ENCODE data around the gene APOL1.
"Not testable (repeated sequence)": the region's sequence is repeated elsewhere in the genome, so short reads cannot be mapped to it uniquely, and the experiment has no call there.

APOL1 gene

GRCh38 chr22:36243986-36244385, 8.9 kb upstream of the APOL1 start:
- no peak for DNase-seq (ENCODE audit: low spot score)
- no peak for FAIRE-seq

DNA sequence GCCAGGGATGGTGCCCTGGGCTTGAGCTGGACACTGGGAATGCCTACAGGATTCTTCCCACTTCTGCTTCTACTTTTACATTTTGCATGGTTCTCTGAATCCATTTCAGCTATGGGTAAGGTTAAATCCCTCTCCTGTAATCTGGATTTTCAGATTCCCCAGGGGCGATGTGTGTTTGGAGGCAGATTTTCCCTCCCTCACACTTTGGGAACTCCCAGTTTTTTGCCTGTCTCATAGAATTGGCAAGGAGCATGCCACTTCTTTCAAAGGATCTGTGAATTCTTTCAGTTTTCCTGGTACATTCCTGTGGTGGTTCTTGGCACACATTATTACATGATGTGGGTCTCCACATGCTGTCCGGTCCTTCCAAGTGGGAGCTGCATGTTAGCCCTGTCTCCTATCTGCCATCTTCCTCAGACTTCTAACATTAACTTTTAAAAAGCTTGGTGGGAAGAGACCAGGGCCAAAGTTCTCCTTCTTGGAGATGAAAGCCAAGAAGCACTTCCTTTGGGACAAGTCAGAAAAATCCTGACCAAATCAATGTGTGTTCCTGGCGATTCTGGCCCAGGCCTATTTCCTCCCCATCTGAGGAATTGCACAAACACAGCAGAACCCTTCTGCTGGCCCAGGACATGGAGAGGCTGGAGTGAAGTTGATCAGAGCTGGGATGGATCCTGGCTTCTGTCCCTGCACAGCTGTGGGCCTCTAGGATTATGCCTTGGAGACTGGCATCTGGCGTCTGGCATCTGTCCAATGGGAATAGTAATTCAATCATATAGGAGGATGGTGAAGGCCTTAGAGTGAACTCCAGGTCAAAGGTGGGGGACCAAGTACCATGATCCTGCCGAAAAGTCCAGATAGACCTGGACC, 8.2 kb upstream of the APOL1 start:
- FAIRE-seq: peak; percentile 76

GRCh38 chr22:36245805-36246356, 7.1 kb upstream of the APOL1 start:
- FAIRE-seq (no peak), DNase-seq (ENCODE audit: low spot score) (no peak)

More for the DNA sequence above, 8.2 kb upstream of the APOL1 start:
- DNase-seq (ENCODE audit: low spot score): no peak

DNA sequence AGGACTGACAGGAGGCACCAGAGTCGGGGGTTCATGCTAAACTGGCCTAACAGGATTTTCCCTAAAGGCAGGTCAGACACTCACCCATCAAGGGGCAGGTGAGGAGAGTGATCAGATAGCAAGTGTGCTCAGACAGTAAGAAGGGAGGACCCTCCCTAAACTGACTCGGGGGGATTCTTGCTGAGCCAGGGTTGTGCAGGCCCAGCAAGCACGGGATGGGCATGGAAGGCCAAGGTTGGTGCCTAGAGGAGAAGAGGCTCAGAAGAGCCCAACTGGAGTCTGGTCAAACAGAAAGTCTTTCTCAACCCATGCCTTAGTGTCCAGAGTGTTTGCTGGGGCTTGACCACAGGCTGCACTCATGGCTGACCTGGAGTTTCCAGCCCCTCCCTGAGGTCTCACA, 6.2 kb upstream of the APOL1 start:
- FAIRE-seq (no peak), DNase-seq (ENCODE audit: low spot score) (no peak)

- DNase-seq (ENCODE audit: low spot score) (no peak), FAIRE-seq (no peak)
These were observed 5.0 kb upstream of the APOL1 start for GRCh38 chr22:36247955-36248354.

GRCh38 chr22:36249160-36249559, 3.8 kb upstream of the APOL1 start:
- DNase-seq (ENCODE audit: low spot score) (no peak), FAIRE-seq (peak; percentile 21)

DNA sequence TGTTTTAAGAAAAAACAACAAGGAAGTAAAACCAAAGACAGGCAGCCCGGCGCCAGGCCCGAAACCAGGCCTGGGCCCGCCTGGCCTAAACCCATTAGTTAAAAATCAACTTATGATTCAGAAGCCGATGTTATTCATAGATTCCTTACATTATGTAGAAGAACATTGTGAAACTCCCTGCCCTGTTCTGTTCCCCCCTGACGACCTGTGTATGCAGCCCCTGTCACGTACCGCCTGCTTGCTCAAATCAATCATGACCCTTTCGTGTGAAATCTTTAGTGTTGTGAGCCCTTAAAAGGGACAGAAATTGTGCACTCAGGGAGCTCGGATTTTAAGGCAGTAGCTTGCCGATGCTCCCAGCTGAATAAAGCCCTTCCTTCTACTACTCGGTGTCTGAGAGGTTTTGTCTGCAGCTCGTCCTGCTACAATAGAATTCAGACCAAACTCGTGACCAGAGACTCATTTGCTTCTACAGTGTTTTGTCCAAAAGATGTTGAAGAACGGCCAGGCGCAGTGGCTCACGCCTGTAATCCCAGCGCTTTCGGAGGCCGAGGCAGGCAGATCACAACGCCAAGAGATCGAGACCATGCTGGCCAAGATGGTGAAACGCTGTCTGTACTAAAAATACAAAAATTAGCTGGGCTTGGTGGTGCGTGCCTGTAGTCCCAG, 2.5 kb upstream of the APOL1 start:
- DNase-seq (ENCODE audit: low spot score): peak; percentile 92
- FAIRE-seq: peak; percentile 97

GRCh38 chr22:36251979-36252608, 839 bp upstream of the APOL1 start:
- FAIRE-seq; DNase-seq (ENCODE audit: low spot score): not testable (repeated sequence)

DNA sequence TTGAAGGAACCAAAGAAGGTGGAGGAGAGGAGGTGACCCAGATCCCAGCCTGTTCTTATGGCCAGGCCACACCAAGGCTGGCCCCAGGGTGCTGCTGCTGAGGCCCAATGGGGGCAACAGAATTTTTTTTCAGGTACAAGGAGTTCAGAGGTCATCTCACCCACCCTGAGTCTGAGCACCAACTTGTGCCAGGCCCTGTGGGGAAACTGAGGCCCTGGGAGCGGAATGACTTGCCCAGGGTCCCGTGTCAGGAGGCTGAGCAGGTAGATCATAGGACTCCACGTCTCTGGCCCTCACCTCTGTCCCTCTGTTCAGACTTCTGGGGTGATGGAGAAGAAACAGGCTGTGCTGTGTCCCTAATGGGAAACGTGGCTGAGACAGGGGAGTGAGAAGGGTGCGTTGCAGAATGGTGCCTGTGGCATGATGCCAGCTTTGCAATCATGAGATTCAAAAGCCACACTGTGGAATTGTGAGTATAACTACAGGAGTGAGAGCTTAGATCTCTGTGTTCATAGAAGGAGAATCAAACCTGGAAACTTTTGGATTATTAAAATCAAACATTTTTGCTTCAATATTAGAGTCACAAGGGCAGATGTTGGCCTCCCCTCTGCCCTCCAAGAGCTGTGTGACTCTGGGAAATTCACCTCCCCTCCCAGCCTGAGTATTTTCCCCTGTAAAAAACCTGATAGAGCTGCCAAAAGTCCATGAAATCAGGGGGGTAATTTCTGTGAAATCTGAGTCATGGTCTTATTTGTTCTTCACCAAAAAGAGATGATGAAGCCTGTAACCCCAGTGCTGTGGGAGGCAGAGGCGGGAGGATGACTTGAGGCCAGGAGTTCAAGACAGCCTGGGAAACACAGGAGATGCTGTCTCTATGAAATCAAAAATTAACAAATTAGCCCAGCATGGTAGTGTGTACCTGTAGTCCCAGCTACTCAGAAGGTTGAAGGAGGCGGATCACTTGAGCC, 874 bp downstream of the APOL1 start:
- DNase-seq (ENCODE audit: low spot score) (no peak), FAIRE-seq (peak; percentile 5)

DNA sequence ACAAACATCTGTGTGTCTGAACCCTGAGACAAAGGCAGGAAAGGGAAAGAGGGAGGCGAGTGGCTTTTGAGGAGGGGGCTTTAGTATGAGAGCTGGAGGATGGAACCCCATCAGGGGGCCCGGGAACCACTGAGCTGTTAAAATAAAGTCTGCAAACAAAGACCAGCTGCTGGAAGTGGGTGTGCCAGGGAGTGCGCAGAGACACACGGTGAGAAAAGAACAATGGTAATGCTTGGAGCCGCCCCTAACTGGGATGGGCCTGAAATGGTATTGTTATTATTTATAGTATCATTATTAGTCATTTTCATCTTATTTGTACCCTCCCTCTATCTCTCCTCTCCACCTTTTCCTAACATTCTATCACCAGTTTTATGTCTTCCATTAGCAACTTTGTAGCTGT, 2.6 kb downstream of the APOL1 start:
- DNase-seq (ENCODE audit: low spot score); FAIRE-seq: not testable (repeated sequence)

DNA sequence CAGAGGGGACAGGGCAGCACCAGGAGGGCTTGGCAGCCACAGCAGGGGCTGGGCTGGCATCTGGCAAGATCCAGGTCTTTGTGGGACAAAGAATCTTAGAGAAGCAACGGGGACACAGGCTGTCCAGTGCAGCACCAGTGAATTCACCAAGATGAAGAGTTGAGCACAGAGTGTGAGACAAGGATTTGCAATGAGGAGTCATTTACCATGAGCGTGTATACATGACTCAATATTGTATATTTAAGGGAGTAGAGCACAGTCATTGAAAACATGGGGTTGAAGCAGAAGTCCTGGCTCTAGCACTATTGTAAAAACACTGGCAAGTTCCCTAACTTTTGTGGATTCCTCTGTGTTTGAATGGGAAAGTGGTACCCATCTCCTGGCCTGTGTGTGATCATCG, 3.5 kb downstream of the APOL1 start:
- FAIRE-seq (no peak), DNase-seq (ENCODE audit: low spot score) (no peak)

DNA sequence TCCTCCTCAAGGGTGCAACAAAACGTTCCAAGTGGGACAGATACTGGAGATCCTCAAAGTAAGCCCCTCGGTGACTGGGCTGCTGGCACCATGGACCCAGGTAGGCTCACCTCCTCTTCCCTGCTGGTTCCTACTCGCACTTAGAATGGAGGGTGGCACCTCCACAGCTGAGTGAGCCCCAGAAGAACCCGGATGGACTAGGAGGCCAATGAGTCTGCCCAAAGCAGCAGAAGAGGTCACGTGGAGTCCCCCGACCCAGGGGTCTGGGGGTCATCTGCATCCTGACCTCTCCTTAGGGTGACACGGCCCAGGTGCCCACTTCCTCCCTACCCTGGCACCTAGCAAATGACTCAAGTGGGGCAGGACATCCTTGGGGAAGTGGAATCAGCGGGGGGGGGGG, 4.4 kb downstream of the APOL1 start:
- DNase-seq (ENCODE audit: low spot score): no peak
- FAIRE-seq: no peak

GRCh38 chr22:36257948-36258670, 5.2 kb downstream of the APOL1 start:
- no peak for DNase-seq (ENCODE audit: low spot score)
- FAIRE-seq: no peak

DNA sequence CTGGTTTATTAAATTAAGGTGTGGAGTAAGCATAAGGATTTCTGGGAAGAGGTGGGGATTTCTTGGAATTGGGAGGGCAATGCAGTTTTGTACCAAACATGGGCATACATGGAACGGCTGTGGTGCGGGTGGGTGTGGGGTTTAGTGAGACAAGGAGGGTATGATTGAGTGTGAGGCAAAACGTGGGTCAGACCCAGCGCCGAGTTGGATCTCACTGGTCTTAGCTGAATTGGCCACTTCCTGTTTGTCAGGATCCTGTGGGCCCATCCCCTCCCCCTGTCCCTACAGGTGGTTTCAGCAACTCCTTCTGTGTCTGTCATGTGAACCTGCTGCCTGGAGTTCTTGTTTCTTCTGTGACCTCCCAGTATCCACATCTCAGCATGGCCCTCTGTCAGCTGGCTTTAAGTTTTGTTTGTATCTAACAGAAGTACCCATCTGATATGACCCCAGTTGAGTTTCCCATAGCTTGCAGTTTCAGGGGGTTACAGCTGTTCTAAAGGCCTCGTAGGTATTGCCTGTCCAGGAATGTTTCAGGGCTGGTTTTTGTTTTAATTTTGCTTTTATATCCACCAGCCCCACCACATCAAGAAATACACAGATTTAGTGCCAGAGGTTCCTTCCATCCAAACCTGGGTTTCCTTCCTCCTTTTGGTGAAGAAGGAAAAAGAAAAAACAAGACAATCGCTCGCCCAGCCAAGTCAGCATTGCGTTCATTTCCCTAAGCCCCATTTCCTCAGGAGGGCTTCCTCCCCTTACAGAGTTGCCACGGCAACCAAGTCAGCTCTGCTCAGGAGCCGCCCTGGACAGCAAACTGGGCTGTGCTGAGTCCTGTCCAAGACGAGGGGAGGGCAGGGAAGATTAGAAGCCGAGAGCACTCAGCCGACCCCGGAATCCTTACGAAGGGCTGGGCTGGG, 6.0 kb downstream of the APOL1 start:
- DNase-seq (ENCODE audit: low spot score): no peak
- no peak for FAIRE-seq

DNA sequence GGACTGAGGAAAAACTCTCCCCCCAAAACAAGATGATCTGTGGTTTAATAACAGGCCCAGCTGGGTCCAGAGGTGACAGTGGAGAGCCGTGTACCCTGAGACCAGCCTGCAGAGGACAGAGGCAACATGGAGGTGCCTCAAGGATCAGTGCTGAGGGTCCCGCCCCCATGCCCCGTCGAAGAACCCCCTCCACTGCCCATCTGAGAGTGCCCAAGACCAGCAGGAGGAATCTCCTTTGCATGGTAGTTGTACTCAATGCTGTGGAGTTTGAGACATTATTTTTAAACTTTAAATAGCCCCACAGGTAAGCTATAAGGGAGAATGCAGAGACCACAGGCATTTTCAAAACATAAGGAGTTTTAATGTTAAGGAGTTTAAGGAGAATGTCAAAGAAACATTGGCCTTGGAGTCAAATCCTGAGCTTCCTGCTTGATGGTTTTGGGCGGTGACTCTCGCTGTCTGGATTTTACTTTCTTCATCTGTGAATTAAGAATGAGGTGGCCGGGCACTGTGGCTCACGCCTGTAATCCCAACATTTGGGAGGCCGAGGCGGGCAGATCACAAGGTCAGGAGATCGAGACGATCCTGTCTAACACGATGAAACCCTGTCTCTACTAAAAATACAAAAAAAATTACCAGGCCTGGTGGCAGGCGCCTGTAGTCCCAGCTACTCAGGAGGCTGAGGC, 6.8 kb downstream of the APOL1 start:
- DNase-seq (ENCODE audit: low spot score): no peak
- FAIRE-seq: no peak

DNA sequence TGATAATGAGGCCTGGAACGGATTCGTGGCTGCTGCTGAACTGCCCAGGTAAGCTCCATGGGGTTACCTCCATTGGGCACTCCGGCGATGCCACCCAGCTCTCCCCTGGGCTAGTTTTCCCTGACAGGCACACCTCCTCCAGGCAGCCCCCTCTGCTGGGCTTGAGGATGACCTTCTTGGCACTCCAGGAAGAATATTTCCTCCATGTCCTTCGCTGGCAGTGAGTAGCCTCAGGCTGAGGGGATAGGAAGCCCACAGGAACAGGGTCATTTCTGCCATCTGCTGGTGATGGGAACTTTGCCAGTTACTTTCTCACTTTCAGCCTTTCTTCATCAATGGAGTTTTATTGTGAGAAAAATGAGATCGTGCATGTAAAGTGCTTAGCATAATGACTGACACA, 8.7 kb downstream of the APOL1 start:
- not testable (repeated sequence) for DNase-seq (ENCODE audit: low spot score); FAIRE-seq

GRCh38 chr22:36262307-36262706, 9.4 kb downstream of the APOL1 start:
- not testable (repeated sequence) for DNase-seq (ENCODE audit: low spot score); FAIRE-seq

GRCh38 chr22:36263216-36263673, 10.3 kb downstream of the APOL1 start:
- not testable (repeated sequence) for DNase-seq (ENCODE audit: low spot score); FAIRE-seq
